Bronchial epithelial cell (primary cell): ENCODE measurements around the gene MARCO. TPM values are rescaled to one million over a fixed set of nuclear protein-coding genes. Genes with fewer than 3 reads are reported as not detected.
A peak's percentile ranks its signal among the peaks of the same experiment; 100 is the strongest.

Experiments
- DNase-seq: peaks from one replicate; pipeline ENCODE4 v3.0.0-alpha.2; 2010; ENCODE audit warnings: low read depth
- FAIRE-seq: peaks from 2 replicates; lab custom pipeline; 2011; peaks lifted over from hg19 to GRCh38; lab: Jason Lieb, UNC
- H3K27me3 ChIP-seq: 2 replicates; pipeline ENCODE4 v1.5.1; 2011; ENCODE audit warnings: low read length; ENCODE audit not compliant: control insufficient read depth, insufficient read depth
- H3K36me3 ChIP-seq: 2 replicates; pipeline ENCODE4 v1.5.1; 2011; ENCODE audit warnings: low read length; ENCODE audit not compliant: control insufficient read depth, insufficient read depth
- H3K4me3 ChIP-seq: 2 replicates; pipeline ENCODE4 v1.5.1; 2011; ENCODE audit warnings: mild to moderate bottlenecking, low read depth, low read length, control low read depth
- CTCF ChIP-seq: IDR thresholded peaks from 2 replicates; pipeline ENCODE4 v1.5.1; 2011; ENCODE audit warnings: mild to moderate bottlenecking, moderate library complexity, low read length, control low read depth, inconsistent platforms; ENCODE audit not compliant: insufficient read depth, severe bottlenecking
- total RNA-seq: library from RNA; depleted of rRNA; stranded (reverse); fragments of >200 nt; gene quantifications from 2 replicates; pipeline ENCODE4 v1.2.1, GENCODE V29; 2014

The MARCO gene
- total RNA-seq, 1 donor from 2014 or later: not detected

GRCh38 chr2:119011162-119011909 is 69.3 kb downstream of the MARCO start:
- H3K27me3 ChIP-seq: peaks cover 13% of the 10 kb centered on the region
- FAIRE-seq: no peak

GRCh38 chr2:119011910-119012209 is 69.9 kb downstream of the MARCO start:
- DNase-seq (no peak), FAIRE-seq (no peak)
- Histone ChIP-seq H3K4me3 (no peak overlapping the region), H3K27me3 (peaks cover 13% of the 10 kb centered on the region), H3K36me3 (no peaks in the 10 kb centered on the region)
- TF ChIP-seq CTCF: no peak

More at GRCh38 chr2:119011162-119011909, 69.3 kb downstream of the MARCO start:
- DNase-seq: no peak
- Histone ChIP-seq H3K36me3 (no peaks in the 10 kb centered on the region), H3K4me3 (no peak overlapping the region)
- peak; percentile 71 for TF ChIP-seq CTCF

DNA sequence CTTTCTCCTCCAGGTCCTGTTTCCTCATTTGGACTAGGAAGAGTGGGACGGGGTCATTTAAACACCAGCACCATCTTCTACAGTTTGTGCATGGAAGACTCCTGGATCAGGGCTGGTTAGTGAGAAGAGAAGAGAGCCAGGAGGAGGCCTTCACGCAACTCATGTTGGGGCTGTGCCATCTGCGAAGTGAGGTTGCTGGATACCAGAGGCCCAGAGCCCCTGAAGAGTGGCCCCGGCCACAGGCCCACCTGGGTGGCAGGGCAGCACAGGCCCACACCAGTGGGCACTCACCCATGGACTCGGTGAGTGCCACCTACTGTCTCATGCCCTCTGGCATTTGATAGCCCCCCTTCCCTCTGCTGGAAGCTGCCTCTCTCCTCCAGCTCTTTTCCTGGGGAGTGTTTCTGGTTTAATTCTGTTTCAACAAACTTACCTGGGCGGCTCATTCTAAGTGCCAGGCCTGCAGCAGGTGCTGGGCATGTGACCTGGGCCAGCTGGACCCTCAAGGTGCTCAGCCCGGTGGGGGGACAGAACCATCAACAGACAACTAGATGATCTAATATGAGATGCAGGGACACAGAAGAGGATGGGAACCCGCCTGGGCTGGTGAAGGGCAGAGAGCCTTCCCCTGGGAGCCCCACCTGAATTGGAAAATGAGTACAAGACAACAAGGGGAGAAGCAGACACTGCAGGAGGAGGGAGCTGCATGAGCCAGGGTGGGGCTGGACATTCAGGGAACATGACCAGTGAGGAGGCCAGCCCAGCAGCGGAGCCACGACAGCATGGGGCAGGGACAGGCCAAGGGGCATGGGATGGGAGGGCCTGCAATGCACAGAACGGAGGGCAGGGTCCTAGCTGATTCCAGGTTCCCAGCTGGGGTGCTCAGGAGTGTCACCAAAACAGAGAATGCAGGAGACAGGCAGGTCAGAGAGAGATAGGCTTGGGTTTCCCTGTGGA is 70.6 kb downstream of the MARCO start:
- no peak for FAIRE-seq
- DNase-seq: no peak
- H3K27me3 ChIP-seq: peaks cover 16% of the 10 kb centered on the region

DNA sequence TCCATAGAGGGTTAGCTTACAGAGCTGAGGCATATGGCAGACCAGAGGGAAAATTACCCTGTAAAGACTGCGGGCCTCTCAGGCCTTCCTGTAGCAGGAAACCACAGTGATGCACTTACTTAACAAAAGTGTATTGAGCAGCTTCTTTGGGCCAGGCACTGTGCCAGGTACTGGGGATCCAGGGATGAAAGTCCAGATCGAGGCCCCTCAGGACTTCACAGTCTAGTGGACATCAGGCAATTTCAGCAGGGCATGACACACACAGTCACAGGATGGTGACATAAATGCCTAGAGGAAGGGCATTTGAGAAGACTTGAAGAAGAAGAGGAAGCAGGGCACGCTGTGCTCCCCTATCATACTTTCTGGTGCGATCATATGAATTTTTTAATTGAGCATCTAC is 71.7 kb downstream of the MARCO start:
- no peak for TF ChIP-seq CTCF
- Histone ChIP-seq H3K36me3 (no peaks in the 10 kb centered on the region), H3K4me3 (no peak overlapping the region), H3K27me3 (peaks cover 16% of the 10 kb centered on the region)
- DNase-seq (no peak), FAIRE-seq (no peak)

More for the DNA sequence above, 70.6 kb downstream of the MARCO start:
- TF ChIP-seq CTCF: no peak
- Histone ChIP-seq H3K36me3 (no peaks in the 10 kb centered on the region), H3K4me3 (no peak overlapping the region)

- no peak for FAIRE-seq
- Histone ChIP-seq H3K4me3 (no peak overlapping the region), H3K27me3 (peaks cover 9% of the 10 kb centered on the region), H3K36me3 (no peaks in the 10 kb centered on the region)
- TF ChIP-seq CTCF: no peak
- DNase-seq: no peak
Observed at GRCh38 chr2:119015845-119016244, 73.9 kb downstream of the MARCO start.
